Bronchial epithelial cell (primary cell): ENCODE data around the gene RPL12. TPM values are rescaled to one million over a fixed set of nuclear protein-coding genes. Genes with fewer than 3 reads are reported as not detected.

Experiments
- DNase-seq: peaks from one replicate; pipeline ENCODE4 v3.0.0-alpha.2; 2010; ENCODE audit warnings: low read depth
- FAIRE-seq: peaks from 2 replicates; lab custom pipeline; 2011; peaks lifted over from hg19 to GRCh38; lab: Jason Lieb, UNC
- H3K27me3 ChIP-seq: 2 replicates; pipeline ENCODE4 v1.5.1; 2011; ENCODE audit warnings: low read length; ENCODE audit not compliant: control insufficient read depth, insufficient read depth
- H3K36me3 ChIP-seq: 2 replicates; pipeline ENCODE4 v1.5.1; 2011; ENCODE audit warnings: low read length; ENCODE audit not compliant: control insufficient read depth, insufficient read depth
- H3K4me3 ChIP-seq: 2 replicates; pipeline ENCODE4 v1.5.1; 2011; ENCODE audit warnings: mild to moderate bottlenecking, low read depth, low read length, control low read depth
- CTCF ChIP-seq: IDR thresholded peaks from 2 replicates; pipeline ENCODE4 v1.5.1; 2011; ENCODE audit warnings: mild to moderate bottlenecking, moderate library complexity, low read length, control low read depth, inconsistent platforms; ENCODE audit not compliant: insufficient read depth, severe bottlenecking
- total RNA-seq: library from RNA; depleted of rRNA; stranded (reverse); fragments of >200 nt; gene quantifications from 2 replicates; pipeline ENCODE4 v1.2.1, GENCODE V29; 2014

Gene RPL12
- total RNA-seq, 1 donor from 2014 or later: 3,707 TPM

GRCh38 chr9:127406799-127407491 is 44.3 kb downstream of the RPL12 start:
- FAIRE-seq (no peak), DNase-seq (no peak)
- H3K36me3 ChIP-seq: peaks cover 14% of the 10 kb centered on the region
- H3K4me3 ChIP-seq: no peak overlapping the region
- no peaks in the 10 kb centered on the region for H3K27me3 ChIP-seq
- no peak for TF ChIP-seq CTCF

- Histone ChIP-seq H3K4me3 (no peak overlapping the region), H3K27me3 (no peaks in the 10 kb centered on the region), H3K36me3 (peaks cover 17% of the 10 kb centered on the region)
- no peak for TF ChIP-seq CTCF
- FAIRE-seq (no peak), DNase-seq (no peak)
Measured at GRCh38 chr9:127405344-127406125, 45.7 kb downstream of the RPL12 start.

GRCh38 chr9:127404631-127405030 is 46.6 kb downstream of the RPL12 start:
- TF ChIP-seq CTCF: no peak
- H3K36me3 ChIP-seq: peaks cover 19% of the 10 kb centered on the region
- DNase-seq (no peak), FAIRE-seq (no peak)
- no peak overlapping the region for H3K4me3 ChIP-seq
- no peaks in the 10 kb centered on the region for H3K27me3 ChIP-seq

GRCh38 chr9:127403507-127404192 is 47.6 kb downstream of the RPL12 start:
- H3K36me3 ChIP-seq: peaks cover 19% of the 10 kb centered on the region
- TF ChIP-seq CTCF: no peak
- no peaks in the 10 kb centered on the region for H3K27me3 ChIP-seq
- FAIRE-seq: no peak
- no peak for DNase-seq
- no peak overlapping the region for H3K4me3 ChIP-seq

- Histone ChIP-seq H3K27me3 (no peaks in the 10 kb centered on the region), H3K36me3 (peaks cover 20% of the 10 kb centered on the region), H3K4me3 (no peak overlapping the region)
- no peak for TF ChIP-seq CTCF
- FAIRE-seq (no peak), DNase-seq (no peak)
Measured at GRCh38 chr9:127402401-127403090, 48.7 kb downstream of the RPL12 start.
